Upper lobe of left lung (tissue), 6 donors: ENCODE data around the gene FGF21. TPM values are rescaled to one million over a fixed set of nuclear protein-coding genes. Genes with fewer than 3 reads are reported as not detected.

ENCODE experiments used
- ATAC-seq, 2 donors: fragments of 200-7000 bp; cut with Tn5 transposase; one replicate each; pipeline ENCODE4 v1.9.1; 2022; ENCODE audit warnings: mild to moderate bottlenecking in 2 of 2, moderate library complexity in 2 of 2; ENCODE audit not compliant: low FRiP score in 2 of 2
- DNase-seq, 2 donors: peaks; one replicate each; pipeline ENCODE4 v3.0.0-alpha.2; 2019 to 2020
- H3K27ac ChIP-seq, 4 donors: fragments of 200-600 bp; sonication (generic); one replicate each; pipeline ENCODE4 v1.5.1; 2016 to 2019
- H3K27me3 ChIP-seq, 4 donors: fragments of 200-600 bp; sonication (generic); one replicate each; pipeline ENCODE4 v1.5.1; 2017 to 2019
- H3K36me3 ChIP-seq, 4 donors: fragments of 200-600 bp; sonication (generic); one replicate each; pipeline ENCODE4 v1.5.1; 2016 to 2019
- H3K4me1 ChIP-seq, 4 donors: fragments of 200-600 bp; sonication (generic); one replicate each; pipeline ENCODE4 v1.5.1; 2018 to 2019
- H3K4me3 ChIP-seq, 4 donors: fragments of 200-600 bp; sonication (generic); one replicate each; pipeline ENCODE4 v1.5.1; 2017 to 2019; ENCODE audit warnings: mild to moderate bottlenecking in 2 of 4, moderate library complexity in 1 of 4
- H3K9me3 ChIP-seq, 4 donors: fragments of 200-600 bp; sonication (generic); one replicate each; pipeline ENCODE4 v1.5.1; 2018 to 2019
- EP300 ChIP-seq, 4 donors: sonication (generic); formaldehyde crosslinking; IDR thresholded peaks; one replicate each; pipeline ENCODE4 v1.5.1; 2017; ENCODE audit warnings: antibody characterized with exemption in 4 of 4, control low read depth in 2 of 4
- POLR2A ChIP-seq, 4 donors: fragments of 450-650 bp; IDR thresholded peaks; one replicate each; pipeline ENCODE4 v1.5.1; 2016 to 2017; ENCODE audit warnings: antibody characterized with exemption in 4 of 4, mild to moderate bottlenecking in 2 of 4
- POLR2AphosphoS5 ChIP-seq, 2 donors: sonication (generic); formaldehyde crosslinking; IDR thresholded peaks; one replicate each; pipeline ENCODE4 v1.5.1; 2017; ENCODE audit warnings: antibody characterized with exemption in 2 of 2
- WGBS, 2 donors: methylation state at CpG; one replicate each; pipeline ENCODE4 v1.1.5; 2017 to 2018; 5-methylcytosine and 5-hydroxymethylcytosine counted together
- total RNA-seq, 6 donors: library from RNA; depleted of rRNA in 4 of 6; stranded (reverse); fragments of >200 nt in 4 of 6; gene quantifications; one replicate each; pipeline versions ENCODE4 v1.1.0 to v1.2.1, GENCODE V29; 2016 to 2021
- TF ChIP-seq, protein P1 (sequence below), 6 experiments: fragments of 450-650 bp in 4 of 6; fragments of 200-600 bp in 2 of 6; sonication (generic) in 2 of 6; IDR thresholded peaks; one replicate each; pipeline ENCODE4 v1.5.1; 2016 to 2019; ENCODE audit warnings: antibody characterized with exemption in 6 of 6
- donor health status: DM: no; HTN: no; CAD: no; lungs with moderate emphysema.
- donor health status: DM: no; HTN: yes; CAD: no; lungs with severe emphysema.

The FGF21 gene
- total RNA-seq, 6 donors from 2014 or later = not detected

GRCh38 chr19:48722196-48722708, 33.1 kb upstream of the FGF21 start:
- Histone ChIP-seq H3K4me3 (no peak overlapping the region), H3K9me3 (peaks cover 0 to 5% (median 0%) of the 10 kb centered on the region in 4 donors), H3K36me3 (peaks cover 0 to 33% (median 0%) of the 10 kb centered on the region in 4 donors), H3K4me1 (peaks cover 47 to 77% (median 68%) of the 10 kb centered on the region in 4 donors), H3K27me3 (no peaks in the 10 kb centered on the region), H3K27ac (peak overlapping the region in 2 of 4 donors; percentile 21 to 91)
- peak in 1 of 2 donors; percentile 1 for TF ChIP-seq POLR2AphosphoS5 (IDR thresholded peaks at IDR 0.05)
- TF ChIP-seq POLR2A (IDR thresholded peaks at IDR 0.05) = no peak
- TF ChIP-seq EP300 (IDR thresholded peaks at IDR 0.05) = peak in 1 of 4 donors; percentile 41
- TF ChIP-seq, protein P1, sequence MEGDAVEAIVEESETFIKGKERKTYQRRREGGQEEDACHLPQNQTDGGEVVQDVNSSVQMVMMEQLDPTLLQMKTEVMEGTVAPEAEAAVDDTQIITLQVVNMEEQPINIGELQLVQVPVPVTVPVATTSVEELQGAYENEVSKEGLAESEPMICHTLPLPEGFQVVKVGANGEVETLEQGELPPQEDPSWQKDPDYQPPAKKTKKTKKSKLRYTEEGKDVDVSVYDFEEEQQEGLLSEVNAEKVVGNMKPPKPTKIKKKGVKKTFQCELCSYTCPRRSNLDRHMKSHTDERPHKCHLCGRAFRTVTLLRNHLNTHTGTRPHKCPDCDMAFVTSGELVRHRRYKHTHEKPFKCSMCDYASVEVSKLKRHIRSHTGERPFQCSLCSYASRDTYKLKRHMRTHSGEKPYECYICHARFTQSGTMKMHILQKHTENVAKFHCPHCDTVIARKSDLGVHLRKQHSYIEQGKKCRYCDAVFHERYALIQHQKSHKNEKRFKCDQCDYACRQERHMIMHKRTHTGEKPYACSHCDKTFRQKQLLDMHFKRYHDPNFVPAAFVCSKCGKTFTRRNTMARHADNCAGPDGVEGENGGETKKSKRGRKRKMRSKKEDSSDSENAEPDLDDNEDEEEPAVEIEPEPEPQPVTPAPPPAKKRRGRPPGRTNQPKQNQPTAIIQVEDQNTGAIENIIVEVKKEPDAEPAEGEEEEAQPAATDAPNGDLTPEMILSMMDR (IDR thresholded peaks at IDR 0.05) = no peak
- DNase-seq (peak in 1 of 2 donors; percentile 22), ATAC-seq (no peak)
- 63 to 72% methylated on average over 8 to 11 of the region's 11 CpGs for WGBS, 2 donors

DNA sequence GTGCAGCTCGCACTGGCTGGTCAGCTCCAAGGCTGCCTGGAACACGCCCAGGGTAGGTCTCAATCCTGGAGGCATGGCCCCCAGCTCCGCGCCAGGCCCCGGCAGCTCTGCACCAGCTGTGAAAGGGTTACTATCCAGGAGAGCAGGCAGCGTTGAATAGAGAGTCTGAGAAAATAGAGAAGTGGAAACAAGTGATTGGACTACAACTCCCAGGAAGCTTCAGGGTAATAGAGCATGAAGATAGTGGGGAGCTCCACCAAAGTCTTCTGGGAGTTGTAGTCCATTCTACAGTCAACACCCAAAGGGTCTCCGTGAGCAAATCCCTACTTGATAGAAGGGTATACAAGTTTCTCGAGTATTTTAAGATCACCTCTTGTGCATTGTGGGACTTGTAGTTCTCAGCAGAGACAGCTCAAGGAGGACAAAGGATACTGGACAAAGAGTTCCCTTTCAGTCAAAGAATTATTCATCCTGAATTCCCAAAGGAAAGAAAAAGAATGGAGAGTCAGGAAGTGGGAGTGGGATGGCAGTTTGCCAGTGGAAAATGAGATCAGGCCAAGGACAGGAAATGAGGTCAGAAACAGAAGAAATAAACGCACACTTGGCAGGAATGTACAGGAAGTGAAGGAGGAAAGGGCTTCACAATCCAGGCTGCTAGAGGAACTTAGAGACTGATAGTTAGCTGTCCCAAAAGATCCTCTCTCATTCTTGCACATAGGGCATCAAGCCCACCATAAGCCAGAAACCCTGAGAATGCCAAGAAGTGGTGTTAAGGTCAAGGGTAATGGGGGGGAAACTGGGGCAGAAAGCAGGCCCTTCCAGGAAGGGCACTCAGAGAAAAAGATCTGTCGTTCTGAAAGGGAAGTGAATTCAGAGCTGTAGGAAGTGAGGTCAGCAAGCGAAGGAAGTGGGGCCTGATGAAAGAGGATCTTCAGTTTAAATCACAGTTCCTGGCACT, 30.2 kb upstream of the FGF21 start:
- 38 to 44% methylated on average over 11 of the region's 11 CpGs for WGBS, 2 donors
- Histone ChIP-seq H3K4me1 (peaks cover 33 to 65% (median 49%) of the 10 kb centered on the region in 4 donors), H3K36me3 (peaks cover 0 to 45% (median 3%) of the 10 kb centered on the region in 4 donors), H3K27me3 (no peaks in the 10 kb centered on the region), H3K27ac (peak overlapping the region; percentile 78 to 91 (median 84)), H3K4me3 (no peak overlapping the region), H3K9me3 (peaks cover 0 to 5% (median 0%) of the 10 kb centered on the region in 4 donors)
- TF ChIP-seq, protein P1 (IDR thresholded peaks at IDR 0.05) = no peak
- TF ChIP-seq EP300 (IDR thresholded peaks at IDR 0.05) (peak in 3 of 4 donors; percentile 8 to 88 (median 87)), POLR2AphosphoS5 (IDR thresholded peaks at IDR 0.05) (peak; percentile 57 to 90)
- DNase-seq = peak in 1 of 2 donors; percentile 81
- peak in 1 of 2 donors; percentile 39 for ATAC-seq

- WGBS, 2 donors = 57 to 64% methylated on average over 2 of the region's 2 CpGs
- ATAC-seq (no peak), DNase-seq (no peak)
- no peaks in the 10 kb centered on the region for H3K27me3 ChIP-seq
- peaks cover 22 to 51% (median 38%) of the 10 kb centered on the region in 4 donors for H3K4me1 ChIP-seq
- H3K9me3 ChIP-seq = peaks cover 0 to 5% (median 0%) of the 10 kb centered on the region in 4 donors
- no peak overlapping the region for H3K4me3 ChIP-seq
- H3K36me3 ChIP-seq = peaks cover 0 to 45% (median 3%) of the 10 kb centered on the region in 4 donors
- peak overlapping the region; percentile 78 to 91 (median 84) for H3K27ac ChIP-seq
- TF ChIP-seq POLR2A (IDR thresholded peaks at IDR 0.05) (no peak), EP300 (IDR thresholded peaks at IDR 0.05) (no peak), POLR2AphosphoS5 (IDR thresholded peaks at IDR 0.05) (peak in 1 of 2 donors; percentile 74)
- TF ChIP-seq, protein P1 (IDR thresholded peaks at IDR 0.05) = no peak
These were observed 28.8 kb upstream of the FGF21 start for GRCh38 chr19:48726556-48726955.

DNA sequence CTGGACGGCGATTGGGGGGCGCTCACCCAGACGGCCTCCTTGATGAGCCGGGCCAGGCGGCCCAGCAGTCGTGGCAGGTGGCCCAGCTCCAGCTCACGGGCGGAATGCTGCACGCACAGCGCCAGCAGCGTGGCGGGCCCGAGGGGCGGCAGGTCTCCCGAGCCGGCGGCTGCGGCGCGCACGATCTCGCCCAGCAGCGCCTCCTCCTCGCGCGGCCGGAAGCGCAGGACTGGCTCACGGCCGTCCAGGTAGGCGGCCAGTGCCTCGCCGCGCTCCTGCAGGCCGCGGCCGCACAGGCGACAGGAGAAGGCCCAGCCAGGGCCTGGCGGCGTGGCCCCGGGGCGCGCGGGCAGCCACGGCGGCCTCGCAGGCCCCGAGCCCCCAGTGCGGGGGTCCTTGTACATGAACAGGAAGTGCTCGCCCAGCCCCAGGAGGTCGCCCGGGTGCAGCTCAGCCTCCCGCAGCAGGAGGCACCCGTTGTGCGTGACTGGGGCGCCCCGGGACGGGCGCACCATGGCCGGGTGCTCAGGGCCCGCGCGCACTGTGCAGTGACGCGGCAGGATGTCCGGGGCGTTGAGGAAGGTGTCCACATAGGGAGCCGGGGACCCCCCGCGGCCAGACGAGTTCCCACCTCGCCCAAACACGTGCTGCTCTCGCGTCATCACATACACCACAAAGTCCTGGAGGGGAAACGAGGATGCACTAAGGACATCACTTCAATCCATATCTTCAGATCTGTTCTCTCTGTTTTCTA, 26.2 kb upstream of the FGF21 start:
- Histone ChIP-seq H3K27ac (peak overlapping the region in 2 of 4 donors; percentile 31 to 37), H3K36me3 (peaks cover 0 to 55% (median 3%) of the 10 kb centered on the region in 4 donors), H3K4me3 (peak overlapping the region in 2 of 4 donors; percentile 10 to 21), H3K27me3 (no peaks in the 10 kb centered on the region), H3K9me3 (peaks cover 0 to 5% (median 0%) of the 10 kb centered on the region in 4 donors), H3K4me1 (peaks cover 17 to 29% (median 24%) of the 10 kb centered on the region in 4 donors)
- DNase-seq = peak in 1 of 2 donors; percentile 84
- TF ChIP-seq, protein P1 (IDR thresholded peaks at IDR 0.05) = peak in 1 of 6 experiments; percentile 5
- no peak for TF ChIP-seq EP300 (IDR thresholded peaks at IDR 0.05)
- ATAC-seq = peak in 1 of 2 donors; percentile 30
- WGBS, 2 donors = 70 to 79% methylated on average over 35 to 47 of the region's 77 CpGs
